ENCODE results near the gene CENPE. TPM values are rescaled to one million over a fixed set of nuclear protein-coding genes. Genes with fewer than 3 reads are reported as not detected.
A peak's percentile ranks its signal among the peaks of the same experiment; 100 is the strongest.

Gene CENPE
- total RNA-seq, 2 experiments from 2014 or later, result 36.7 to 39.0 TPM

- H3K4me1 Mint-ChIP-seq (ENCODE audit: low read depth), result no peaks in the 10 kb centered on the region
- intact Hi-C loops (cut with micrococcal nuclease), result no loop called here
- TF ChIP-seq, protein P1, sequence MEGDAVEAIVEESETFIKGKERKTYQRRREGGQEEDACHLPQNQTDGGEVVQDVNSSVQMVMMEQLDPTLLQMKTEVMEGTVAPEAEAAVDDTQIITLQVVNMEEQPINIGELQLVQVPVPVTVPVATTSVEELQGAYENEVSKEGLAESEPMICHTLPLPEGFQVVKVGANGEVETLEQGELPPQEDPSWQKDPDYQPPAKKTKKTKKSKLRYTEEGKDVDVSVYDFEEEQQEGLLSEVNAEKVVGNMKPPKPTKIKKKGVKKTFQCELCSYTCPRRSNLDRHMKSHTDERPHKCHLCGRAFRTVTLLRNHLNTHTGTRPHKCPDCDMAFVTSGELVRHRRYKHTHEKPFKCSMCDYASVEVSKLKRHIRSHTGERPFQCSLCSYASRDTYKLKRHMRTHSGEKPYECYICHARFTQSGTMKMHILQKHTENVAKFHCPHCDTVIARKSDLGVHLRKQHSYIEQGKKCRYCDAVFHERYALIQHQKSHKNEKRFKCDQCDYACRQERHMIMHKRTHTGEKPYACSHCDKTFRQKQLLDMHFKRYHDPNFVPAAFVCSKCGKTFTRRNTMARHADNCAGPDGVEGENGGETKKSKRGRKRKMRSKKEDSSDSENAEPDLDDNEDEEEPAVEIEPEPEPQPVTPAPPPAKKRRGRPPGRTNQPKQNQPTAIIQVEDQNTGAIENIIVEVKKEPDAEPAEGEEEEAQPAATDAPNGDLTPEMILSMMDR (IDR thresholded peaks at IDR 0.05), result no peak
- DNase-seq (no peak), ATAC-seq (no peak)
- peaks cover 8% of the 10 kb centered on the region for H3K36me3 Mint-ChIP-seq (ENCODE audit: low read depth)
- CTCF ChIA-PET, result interaction anchor here (0.9 kb wide), 1 partner anchor 16 kb away, joined by 3 read pairs; no protein-coding TSS in a partner anchor
- H3K27me3 Mint-ChIP-seq, result no peaks in the 10 kb centered on the region
- H3K9me3 Mint-ChIP-seq, result no peaks in the 10 kb centered on the region
- no peak overlapping the region for H3K27ac Mint-ChIP-seq
- no peak overlapping the region for H3K4me3 Mint-ChIP-seq
- POLR2A ChIA-PET, result no interaction called here
These were observed 112.5 kb downstream of the CENPE start for GRCh38 chr4:103085555-103086196.

- no peaks in the 10 kb centered on the region for H3K27me3 Mint-ChIP-seq
- H3K9me3 Mint-ChIP-seq, result no peaks in the 10 kb centered on the region
- ChIA-PET POLR2A (interaction anchor here (1.3 to 2.1 kb wide), 2 partner anchors 12 to 19 kb away, joined by 3 to 6 read pairs; partner anchors contain the start of gene BDH2), CTCF (interaction anchor here (1.1 to 5.6 kb wide), 2 partner anchors 13 to 20 kb away, joined by 8 to 71 read pairs; partner anchors contain the start of gene BDH2)
- ATAC-seq, result no peak
- H3K4me1 Mint-ChIP-seq (ENCODE audit: low read depth), result peaks cover 25% of the 10 kb centered on the region
- no peak overlapping the region for H3K4me3 Mint-ChIP-seq
- DNase-seq, result no peak
- H3K27ac Mint-ChIP-seq, result no peak overlapping the region
- H3K36me3 Mint-ChIP-seq (ENCODE audit: low read depth), result peaks cover 22% of the 10 kb centered on the region
- TF ChIP-seq, protein P1 (IDR thresholded peaks at IDR 0.05), result no peak
- intact Hi-C loops (cut with micrococcal nuclease), result loop anchor here (10.0 kb wide), 1 partner anchor 735 kb away; the partner anchor contains the start of gene SLC39A8
These were observed 118.5 kb downstream of the CENPE start for GRCh38 chr4:103079621-103080020.

DNA sequence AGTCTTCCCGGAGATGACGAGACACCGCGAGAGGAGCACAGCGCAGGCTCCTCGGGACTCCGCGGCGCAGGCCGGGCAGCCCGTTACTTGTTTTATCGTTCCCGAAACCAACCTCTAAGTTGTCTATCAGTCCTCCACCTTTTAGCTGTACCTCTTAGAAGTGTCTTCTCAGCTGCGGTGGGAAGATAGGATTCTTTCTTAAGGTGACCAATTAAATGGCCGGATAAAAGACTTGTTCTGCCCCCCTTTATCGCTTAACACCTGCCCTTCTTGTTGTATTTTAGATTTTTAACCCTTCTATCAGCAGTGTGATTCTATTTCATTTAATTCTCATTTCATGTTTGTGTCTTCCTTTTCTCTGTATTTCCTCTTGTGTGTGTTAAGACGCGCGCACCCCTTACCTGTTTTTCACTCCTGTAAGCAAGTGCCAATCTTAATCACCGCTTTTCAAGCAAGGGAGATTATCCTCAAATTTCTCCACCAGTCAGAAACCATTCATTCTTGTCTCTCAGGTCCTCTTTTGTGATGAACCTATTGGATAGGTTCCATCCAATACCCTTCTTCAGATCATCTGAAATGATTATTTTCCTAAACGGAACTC lies 121.3 kb downstream of the CENPE start, which contains the start of gene SLC9B2:
SLC9B2 (minus strand) TSS at position 15 of the 601 bp plus-strand sequence. CDS start 9,211 bp downstream, outside the sequence.
- Mint-ChIP-seq H3K9me3 (no peaks in the 10 kb centered on the region), H3K27me3 (no peaks in the 10 kb centered on the region), H3K36me3 (ENCODE audit: low read depth) (peaks cover 42% of the 10 kb centered on the region), H3K27ac (peak within 1 kb of the TSS; percentile 99), H3K4me1 (ENCODE audit: low read depth) (peaks cover 42% of the 10 kb centered on the region), H3K4me3 (peak within 1 kb of the TSS; percentile 91)
- POLR2A ChIA-PET, result interaction anchor here (0.8 to 2.0 kb wide), 13 partner anchors 11 to 732 kb away, joined by 3 to 8 read pairs (median 4); partner anchors contain the start of genes BDH2, CISD2, MANBA and SLC39A8
- DNase-seq (peak; percentile 35), ATAC-seq (peak; percentile 65)
- TF ChIP-seq, protein P1 (IDR thresholded peaks at IDR 0.05), result no peak
- CTCF ChIA-PET, result interaction anchor here (0.8 to 4.0 kb wide), 6 partner anchors 11 to 465 kb away, joined by 3 to 21 read pairs (median 11); partner anchors contain the start of gene BDH2
- intact Hi-C loops (cut with micrococcal nuclease), result loop anchor here (10.0 kb wide), 1 partner anchor 732 kb away; the partner anchor contains the start of gene SLC39A8

DNA sequence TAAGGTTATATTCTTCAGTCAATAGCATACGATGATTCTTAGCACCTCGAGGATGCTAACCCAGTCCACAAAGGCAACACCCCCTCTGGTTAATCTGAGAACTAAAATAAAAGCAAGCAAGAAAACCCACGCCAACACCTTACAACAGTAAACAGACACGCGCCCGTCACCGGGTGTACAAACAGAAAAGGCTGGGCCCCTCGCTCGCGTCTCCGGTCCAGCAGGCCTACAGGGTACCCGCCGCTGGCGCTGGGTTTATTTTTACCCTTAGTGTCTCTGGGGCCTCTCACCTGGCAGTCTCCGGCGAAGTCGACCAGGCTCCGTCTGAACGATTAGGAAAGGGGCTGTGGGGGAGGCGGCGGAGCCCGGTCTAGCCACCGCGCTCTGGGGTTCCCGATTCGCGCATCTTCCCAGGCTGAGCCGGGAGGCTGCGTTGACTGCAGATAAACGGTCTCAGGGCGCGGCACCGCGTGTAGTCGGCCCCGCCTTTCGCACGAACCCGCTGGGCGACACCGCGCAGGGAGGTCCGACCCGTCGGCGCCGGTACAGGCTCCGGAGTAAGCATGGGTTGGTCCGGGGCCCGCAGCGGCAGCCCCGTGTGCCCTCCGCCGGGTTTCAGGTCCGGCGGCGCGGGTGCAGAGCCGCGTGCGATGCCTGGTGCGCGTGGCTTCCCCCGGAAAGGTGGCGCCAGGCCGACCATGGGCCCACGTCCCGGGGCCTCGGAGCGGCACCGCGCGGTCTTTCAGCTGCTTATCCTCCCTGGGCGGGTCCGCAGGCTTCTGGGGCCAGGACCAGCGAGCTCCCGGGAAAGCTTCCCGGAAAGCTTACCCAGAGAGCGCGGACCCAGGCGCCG lies 122.0 kb downstream of the CENPE start:
- Mint-ChIP-seq H3K36me3 (ENCODE audit: low read depth) (peaks cover 41% of the 10 kb centered on the region), H3K27ac (peak overlapping the region; percentile 99), H3K9me3 (no peaks in the 10 kb centered on the region), H3K4me3 (peak overlapping the region; percentile 91), H3K4me1 (ENCODE audit: low read depth) (peaks cover 42% of the 10 kb centered on the region), H3K27me3 (no peaks in the 10 kb centered on the region)
- TF ChIP-seq, protein P1 (IDR thresholded peaks at IDR 0.05), result no peak
- intact Hi-C loops (cut with micrococcal nuclease), result loop anchor here (10.0 kb wide), 1 partner anchor 731 kb away; the partner anchor contains the start of gene SLC39A8
- CTCF ChIA-PET, result interaction anchor here (0.8 to 4.0 kb wide), 7 partner anchors 10 to 465 kb away, joined by 3 to 21 read pairs (median 8); partner anchors contain the start of gene BDH2
- POLR2A ChIA-PET, result interaction anchor here (0.8 to 2.0 kb wide), 11 partner anchors 12 to 316 kb away, joined by 3 to 8 read pairs (median 4); partner anchors contain the start of genes BDH2, CISD2 and MANBA
- DNase-seq (peak; percentile 74), ATAC-seq (peak; percentile 66)
